Measurements from ENCODE around the gene HSPB7. TPM values are rescaled to one million over a fixed set of nuclear protein-coding genes. Genes with fewer than 3 reads are reported as not detected.
"Not testable (repeated sequence)": the region's sequence is repeated elsewhere in the genome, so short reads cannot be mapped to it uniquely, and the experiment has no call there.

The HSPB7 gene
- polyA plus RNA-seq, 4 donors = 3.4 to 6.0 (median 4.7) TPM

GRCh38 chr1:16051039-16051438, 33.2 kb upstream of the HSPB7 start:
- no peak for DNase-seq (ENCODE audit: low read depth in 4 of 4, low spot score in 2 of 4)

- no peak for DNase-seq (ENCODE audit: low read depth in 4 of 4, low spot score in 2 of 4)
These were observed 32.5 kb upstream of the HSPB7 start for GRCh38 chr1:16050328-16050727.

GRCh38 chr1:16048573-16049189, 30.8 kb upstream of the HSPB7 start:
- peak in 3 of 4 donors; percentile 67 to 78 (median 70) for DNase-seq (ENCODE audit: low read depth in 4 of 4, low spot score in 2 of 4)

- no peak for DNase-seq (ENCODE audit: low read depth in 4 of 4, low spot score in 2 of 4)
These were observed 30.1 kb upstream of the HSPB7 start for GRCh38 chr1:16047791-16048475.

- DNase-seq (ENCODE audit: low read depth in 4 of 4, low spot score in 2 of 4) = no peak
These were observed 29.0 kb upstream of the HSPB7 start for GRCh38 chr1:16046842-16047241.

GRCh38 chr1:16043950-16044349, 26.1 kb upstream of the HSPB7 start:
- DNase-seq (ENCODE audit: low read depth in 4 of 4, low spot score in 2 of 4) = no peak

- no peak for DNase-seq (ENCODE audit: low read depth in 4 of 4, low spot score in 2 of 4)
These were observed 25.7 kb upstream of the HSPB7 start, which contains the start of gene CLCNKB for GRCh38 chr1:16043521-16043920. Gene CLCNKB (plus strand): TSS chr1:16043782. CDS start chr1:16044493, 711 bp downstream.

GRCh38 chr1:16042654-16043053, 24.8 kb upstream of the HSPB7 start:
- DNase-seq (ENCODE audit: low read depth in 4 of 4, low spot score in 2 of 4) = not testable (repeated sequence)

GRCh38 chr1:16042096-16042495, 24.3 kb upstream of the HSPB7 start:
- no peak for DNase-seq (ENCODE audit: low read depth in 4 of 4, low spot score in 2 of 4)

- no peak for DNase-seq (ENCODE audit: low read depth in 4 of 4, low spot score in 2 of 4)
These were observed 23.4 kb upstream of the HSPB7 start for GRCh38 chr1:16041200-16041599.

- DNase-seq (ENCODE audit: low read depth in 4 of 4, low spot score in 2 of 4) = not testable (repeated sequence)
These were observed 22.0 kb upstream of the HSPB7 start for GRCh38 chr1:16039871-16040270.

GRCh38 chr1:16038620-16038912, 20.7 kb upstream of the HSPB7 start:
- DNase-seq (ENCODE audit: low read depth in 4 of 4, low spot score in 2 of 4) = no peak

- not testable (repeated sequence) for DNase-seq (ENCODE audit: low read depth in 4 of 4, low spot score in 2 of 4)
These were observed 18.6 kb upstream of the HSPB7 start for GRCh38 chr1:16036461-16036860.

GRCh38 chr1:16033103-16033632, 15.3 kb upstream of the HSPB7 start:
- not testable (repeated sequence) for DNase-seq (ENCODE audit: low read depth in 4 of 4, low spot score in 2 of 4)

GRCh38 chr1:16032388-16033102, 14.7 kb upstream of the HSPB7 start:
- DNase-seq (ENCODE audit: low read depth in 4 of 4, low spot score in 2 of 4) = peak in 2 of 4 donors; percentile 66 to 67

- DNase-seq (ENCODE audit: low read depth in 4 of 4, low spot score in 2 of 4) = no peak
These were observed 13.7 kb upstream of the HSPB7 start for GRCh38 chr1:16031551-16031950.

- DNase-seq (ENCODE audit: low read depth in 4 of 4, low spot score in 2 of 4) = no peak
These were observed 11.4 kb upstream of the HSPB7 start for GRCh38 chr1:16029288-16029687.

- DNase-seq (ENCODE audit: low read depth in 4 of 4, low spot score in 2 of 4) = not testable (repeated sequence)
These were observed 11.1 kb upstream of the HSPB7 start for GRCh38 chr1:16029003-16029268.

GRCh38 chr1:16028237-16029002, 10.6 kb upstream of the HSPB7 start:
- no peak for DNase-seq (ENCODE audit: low read depth in 4 of 4, low spot score in 2 of 4)

- no peak for DNase-seq (ENCODE audit: low read depth in 4 of 4, low spot score in 2 of 4)
These were observed 9.1 kb upstream of the HSPB7 start for GRCh38 chr1:16026723-16027484.

All from left renal cortex interstitium (tissue), 4 donors.